HEK293T (cell line): ENCODE measurements around the gene B3GNT3.
"Not testable (repeated sequence)": the region's sequence is repeated elsewhere in the genome, so short reads cannot be mapped to it uniquely, and the experiment has no call there.

ENCODE experiments used
- CTCF ChIA-PET: fragments of 350-600 bp; formaldehyde crosslinking; extraction: SDS; loops from one replicate; lab custom pipeline; 2021; ENCODE audit warnings: antibody characterized with exemption, inconsistent platforms; lab: Yijun Ruan, JAX
- POLR2A ChIA-PET: fragments of 350-600 bp; formaldehyde crosslinking; extraction: SDS; loops from one replicate; lab custom pipeline; 2020; ENCODE audit warnings: antibody characterized with exemption, inconsistent platforms; lab: Yijun Ruan, JAX
- DNase-seq: peaks from one replicate; pipeline ENCODE4 v3.0.0; 2012; ENCODE audit warnings: mixed read lengths; ENCODE audit errors: extremely low spot score
- ARNT ChIP-seq: fragments of 450-650 bp; IDR thresholded peaks from 2 replicates; pipeline ENCODE4 v1.6.1; 2017; ENCODE audit warnings: mild to moderate bottlenecking
- BHLHE40 ChIP-seq: fragments of 450-650 bp; IDR thresholded peaks from 2 replicates; pipeline ENCODE4 v1.6.1; 2016; ENCODE audit warnings: mild to moderate bottlenecking, moderate library complexity, borderline replicate concordance
- CTBP1 ChIP-seq: fragments of 450-650 bp; IDR thresholded peaks from 2 replicates; pipeline ENCODE4 v1.6.1; 2016; ENCODE audit warnings: borderline replicate concordance
- ELF4 ChIP-seq: fragments of 450-650 bp; IDR thresholded peaks from 2 replicates; pipeline ENCODE4 v1.6.1; 2017; ENCODE audit warnings: antibody characterized with exemption
- FOXA1 ChIP-seq: fragments of 450-650 bp; IDR thresholded peaks from 2 replicates; pipeline ENCODE4 v1.6.1; 2016; ENCODE audit warnings: mild to moderate bottlenecking
- FOXK2 ChIP-seq: fragments of 450-650 bp; IDR thresholded peaks from 2 replicates; pipeline ENCODE4 v1.6.1; 2016; ENCODE audit warnings: mild to moderate bottlenecking
- FOXM1 ChIP-seq: fragments of 450-650 bp; IDR thresholded peaks from 2 replicates; pipeline ENCODE4 v1.6.1; 2017; ENCODE audit warnings: mild to moderate bottlenecking, borderline replicate concordance
- HDGF ChIP-seq: fragments of 450-650 bp; IDR thresholded peaks from 2 replicates; pipeline ENCODE4 v1.6.1; 2017; ENCODE audit warnings: antibody characterized with exemption, borderline replicate concordance
- L3MBTL2 ChIP-seq: fragments of 450-650 bp; conservative IDR thresholded peaks from 2 replicates; pipeline ENCODE4 v1.6.1; 2016; ENCODE audit warnings: mild to moderate bottlenecking
- LEF1 ChIP-seq: fragments of 450-650 bp; IDR thresholded peaks from 2 replicates; pipeline ENCODE4 v1.6.1; 2017; ENCODE audit warnings: mild to moderate bottlenecking, borderline replicate concordance
- NFRKB ChIP-seq: fragments of 450-650 bp; IDR thresholded peaks from 2 replicates; pipeline ENCODE4 v1.6.1; 2016; ENCODE audit warnings: mild to moderate bottlenecking, moderate library complexity
- PKNOX1 ChIP-seq: fragments of 450-650 bp; IDR thresholded peaks from 2 replicates; pipeline ENCODE4 v1.6.1; 2016
- SP1 ChIP-seq: fragments of 450-650 bp; IDR thresholded peaks from 2 replicates; pipeline ENCODE4 v1.6.1; 2017
- SUZ12 ChIP-seq: fragments of 450-650 bp; IDR thresholded peaks from 2 replicates; pipeline ENCODE4 v1.6.1; 2016; ENCODE audit warnings: mild to moderate bottlenecking
- TARDBP ChIP-seq: fragments of 450-650 bp; IDR thresholded peaks from 2 replicates; pipeline ENCODE4 v1.6.1; 2016
- ZNF384 ChIP-seq: fragments of 450-650 bp; IDR thresholded peaks from 2 replicates; pipeline ENCODE4 v1.6.1; 2016

B3GNT3 gene

GRCh38 chr19:17796013-17796837, 1.3 kb downstream of the B3GNT3 start:
- TF ChIP-seq ARNT, result no peak
- TF ChIP-seq FOXM1, result no peak
- no peak for TF ChIP-seq BHLHE40
- no peak for TF ChIP-seq CTBP1
- no peak for TF ChIP-seq SUZ12
- TF ChIP-seq LEF1, result no peak
- no peak for TF ChIP-seq L3MBTL2
- no peak for TF ChIP-seq FOXK2
- no peak for TF ChIP-seq SP1
- no peak for TF ChIP-seq HDGF
- no peak for TF ChIP-seq FOXA1
- no peak for TF ChIP-seq ZNF384
- no peak for TF ChIP-seq ELF4
- TF ChIP-seq PKNOX1, result no peak
- no peak for DNase-seq
- ChIA-PET CTCF (no interaction called here), POLR2A (interaction anchor here (0.7 to 1.3 kb wide), 2 partner anchors 63 to 285 kb away, joined by 3 to 5 read pairs; partner anchors contain the start of genes PGLS and RPL18A)

- ChIA-PET POLR2A (interaction anchor here (1.3 kb wide), 1 partner anchor 62 kb away, joined by 5 read pairs; the partner anchor contains the start of gene RPL18A), CTCF (interaction anchor here (0.6 kb wide), 1 partner anchor 8 kb away, joined by 3 read pairs; no protein-coding TSS in a partner anchor)
- TF ChIP-seq ARNT (no peak), ELF4 (no peak), FOXA1 (no peak), BHLHE40 (no peak), SUZ12 (no peak), FOXK2 (no peak), PKNOX1 (no peak), FOXM1 (no peak)
- DNase-seq, result no peak
Measured at GRCh38 chr19:17796838-17797423, 2.0 kb downstream of the B3GNT3 start.

- POLR2A ChIA-PET, result interaction anchor here (1.3 kb wide), 1 partner anchor 62 kb away, joined by 5 read pairs; the partner anchor contains the start of gene RPL18A
- CTCF ChIA-PET, result interaction anchor here (0.6 to 0.9 kb wide), 2 partner anchors 9 to 46 kb away, joined by 3 read pairs; no protein-coding TSS in a partner anchor
- TF ChIP-seq BHLHE40 (no peak), LEF1 (no peak), SUZ12 (no peak), ELF4 (no peak), PKNOX1 (no peak), TARDBP (no peak), ARNT (no peak), FOXA1 (no peak), SP1 (no peak), CTBP1 (no peak), HDGF (no peak), NFRKB (no peak), FOXK2 (no peak), L3MBTL2 (no peak), FOXM1 (no peak), ZNF384 (no peak)
- DNase-seq, result no peak
Measured at GRCh38 chr19:17797424-17798201, 2.7 kb downstream of the B3GNT3 start.

GRCh38 chr19:17798599-17798998, 3.7 kb downstream of the B3GNT3 start:
- POLR2A ChIA-PET, result not testable (repeated sequence)

GRCh38 chr19:17802137-17802858, 7.4 kb downstream of the B3GNT3 start:
- POLR2A ChIA-PET, result no interaction called here
- CTCF ChIA-PET, result interaction anchor here (0.8 kb wide), 1 partner anchor 136 kb away, joined by 5 read pairs; no protein-coding TSS in a partner anchor
- TF ChIP-seq ELF4 (no peak), BHLHE40 (no peak), CTBP1 (no peak), L3MBTL2 (no peak), TARDBP (no peak), HDGF (no peak), FOXK2 (no peak), FOXA1 (no peak), SUZ12 (no peak), NFRKB (no peak)
- DNase-seq, result no peak

More at GRCh38 chr19:17798599-17798998, 3.7 kb downstream of the B3GNT3 start:
- CTCF ChIA-PET, result interaction anchor here (0.9 kb wide), 1 partner anchor 45 kb away, joined by 3 read pairs; no protein-coding TSS in a partner anchor
- DNase-seq, result not testable (repeated sequence)
